GM21825 (cell line): ENCODE measurements around the gene CARD14.
"Not testable (repeated sequence)": the region's sequence is repeated elsewhere in the genome, so short reads cannot be mapped to it uniquely, and the experiment has no call there.

Experiments
- ATAC-seq: cut with Tn5 transposase; IDR thresholded peaks from one replicate; pipeline ENCODE4 v1.9.1; 2021; ENCODE audit warnings: mild to moderate bottlenecking, moderate library complexity; ENCODE audit not compliant: unreplicated experiment

CARD14 gene

DNA sequence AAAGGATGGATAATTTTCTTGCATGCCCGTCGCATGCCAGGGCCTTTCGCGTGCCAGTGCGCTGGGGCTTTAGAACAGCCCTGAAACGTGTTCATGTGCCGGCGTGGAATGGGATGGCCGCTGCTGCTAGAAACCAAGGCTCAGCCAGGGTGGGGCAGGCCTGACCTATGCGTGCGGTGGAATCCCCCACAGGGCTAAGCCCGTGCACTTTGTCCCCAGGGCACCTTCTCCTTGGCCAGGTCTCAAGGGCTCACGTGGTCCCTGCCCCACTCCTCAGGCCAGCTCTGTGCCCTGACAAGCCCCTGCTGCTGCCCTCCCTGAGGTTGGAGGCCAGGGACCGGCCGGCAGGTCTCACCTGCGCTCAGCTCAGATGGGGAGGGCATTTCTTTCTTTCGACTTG lies 77.7 kb downstream of the CARD14 start:
- no peak for ATAC-seq

DNA sequence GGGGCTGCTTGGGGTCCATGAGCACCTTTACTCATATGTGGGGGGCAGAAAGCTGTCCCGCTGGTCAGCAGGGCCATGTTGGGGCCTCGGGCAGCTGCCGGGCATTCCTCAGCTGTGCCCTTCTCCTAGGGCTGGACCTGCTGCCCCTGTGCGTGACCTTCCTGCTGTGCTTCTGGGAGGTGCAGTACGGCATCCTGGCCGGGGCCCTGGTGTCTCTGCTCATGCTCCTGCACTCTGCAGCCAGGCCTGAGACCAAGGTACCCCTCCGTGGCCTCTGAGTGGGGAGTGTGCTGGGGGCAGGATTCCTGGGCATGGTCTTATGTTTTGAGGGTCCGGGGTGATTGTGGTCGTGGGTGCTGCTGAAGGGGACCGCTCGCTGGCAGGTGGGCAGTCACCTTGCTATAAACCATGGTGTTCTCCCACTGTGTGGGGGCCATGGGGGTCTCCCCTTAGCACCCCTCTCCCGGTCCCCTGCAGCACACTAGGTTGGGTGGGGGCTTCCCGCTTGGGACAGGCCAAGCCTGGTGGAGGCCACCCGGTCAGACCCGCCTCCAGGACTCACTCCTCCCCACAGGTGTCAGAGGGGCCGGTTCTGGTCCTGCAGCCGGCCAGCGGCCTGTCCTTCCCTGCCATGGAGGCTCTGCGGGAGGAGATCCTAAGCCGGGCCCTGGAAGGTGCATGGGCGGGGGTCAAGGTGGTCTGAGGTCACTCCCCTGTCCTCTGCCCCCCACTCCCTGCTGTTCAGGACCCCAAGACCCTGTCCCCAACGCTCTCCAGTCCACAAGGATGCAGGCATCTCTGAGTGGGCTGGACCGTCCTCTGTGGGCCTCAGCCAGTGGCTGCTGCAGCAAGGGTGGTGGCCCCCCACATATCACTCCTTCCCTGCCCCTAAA lies 78.4 kb downstream of the CARD14 start:
- no peak for ATAC-seq

DNA sequence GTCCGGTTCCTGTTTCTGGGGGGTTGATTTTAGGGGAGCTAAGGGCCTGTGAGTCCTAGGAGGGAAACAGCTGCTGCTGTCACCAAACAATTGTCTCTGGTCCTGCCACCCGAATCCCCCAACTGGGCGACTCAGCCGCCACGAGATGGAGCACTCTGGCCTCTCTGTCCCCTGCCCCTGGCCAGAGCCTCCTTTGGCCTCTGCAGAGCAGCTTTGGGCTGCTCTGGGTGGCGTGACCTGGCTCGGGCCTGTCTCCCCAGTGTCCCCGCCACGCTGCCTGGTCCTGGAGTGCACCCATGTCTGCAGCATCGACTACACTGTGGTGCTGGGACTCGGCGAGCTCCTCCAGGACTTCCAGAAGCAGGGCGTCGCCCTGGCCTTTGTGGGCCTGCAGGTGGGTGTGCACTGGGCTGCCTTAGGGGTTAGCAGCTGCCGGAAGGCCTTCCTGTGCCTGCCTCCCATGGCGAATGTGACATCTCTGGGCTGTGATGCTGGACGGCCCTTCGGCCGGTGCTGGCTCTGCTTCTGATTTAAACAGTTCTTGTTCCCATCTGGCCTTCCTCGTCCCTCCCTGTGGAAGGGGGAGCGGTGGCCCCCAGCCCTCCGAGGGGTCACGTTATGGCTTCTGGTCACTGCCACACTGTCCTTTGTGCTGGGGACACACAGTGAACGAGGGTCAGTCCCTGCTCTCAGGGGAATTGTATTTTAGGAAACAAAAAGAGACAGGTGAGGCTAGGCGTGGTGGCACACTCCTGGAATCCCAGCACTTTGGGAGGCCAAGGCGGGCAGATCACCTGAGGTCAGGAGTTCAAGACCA lies 79.3 kb downstream of the CARD14 start:
- ATAC-seq = no peak

DNA sequence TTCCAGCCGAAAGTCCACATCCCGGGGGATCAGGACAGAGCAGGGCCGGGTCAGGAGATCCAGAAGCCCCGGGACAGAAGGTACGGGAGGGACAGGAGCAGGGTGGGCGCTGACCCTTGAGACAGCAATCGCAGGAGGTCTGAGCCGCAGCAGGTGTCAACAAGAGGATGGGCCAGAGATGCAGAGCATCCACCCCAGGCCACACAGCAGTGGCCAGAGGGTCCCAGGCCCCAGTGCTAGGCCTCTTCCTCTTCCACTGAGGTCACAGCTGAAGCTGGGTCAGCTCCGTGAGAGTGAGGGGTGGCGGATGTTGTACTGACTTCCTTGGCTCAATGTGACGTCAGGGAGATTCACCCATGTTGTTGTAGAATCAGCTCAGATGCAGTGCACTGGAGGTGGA lies 82.1 kb downstream of the CARD14 start:
- no peak for ATAC-seq

DNA sequence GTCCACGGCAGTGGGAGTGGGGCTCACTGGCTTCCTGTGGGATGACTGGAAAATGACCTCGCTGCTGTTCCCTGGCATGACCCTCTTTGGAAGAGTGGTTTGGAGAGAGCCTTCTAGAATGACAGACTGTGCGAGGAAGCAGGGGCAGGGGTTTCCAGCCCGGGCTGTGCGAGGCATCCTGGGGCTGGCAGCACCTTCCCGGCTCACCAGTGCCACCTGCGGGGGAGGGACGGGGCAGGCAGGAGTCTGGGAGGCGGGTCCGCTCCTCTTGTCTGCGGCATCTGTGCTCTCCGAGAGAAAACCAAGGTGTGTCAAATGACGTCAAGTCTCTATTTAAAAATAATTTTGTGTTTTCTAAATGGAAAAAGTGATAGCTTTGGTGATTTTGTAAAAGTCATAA lies 83.0 kb downstream of the CARD14 start:
- peak; percentile 48 for ATAC-seq

DNA sequence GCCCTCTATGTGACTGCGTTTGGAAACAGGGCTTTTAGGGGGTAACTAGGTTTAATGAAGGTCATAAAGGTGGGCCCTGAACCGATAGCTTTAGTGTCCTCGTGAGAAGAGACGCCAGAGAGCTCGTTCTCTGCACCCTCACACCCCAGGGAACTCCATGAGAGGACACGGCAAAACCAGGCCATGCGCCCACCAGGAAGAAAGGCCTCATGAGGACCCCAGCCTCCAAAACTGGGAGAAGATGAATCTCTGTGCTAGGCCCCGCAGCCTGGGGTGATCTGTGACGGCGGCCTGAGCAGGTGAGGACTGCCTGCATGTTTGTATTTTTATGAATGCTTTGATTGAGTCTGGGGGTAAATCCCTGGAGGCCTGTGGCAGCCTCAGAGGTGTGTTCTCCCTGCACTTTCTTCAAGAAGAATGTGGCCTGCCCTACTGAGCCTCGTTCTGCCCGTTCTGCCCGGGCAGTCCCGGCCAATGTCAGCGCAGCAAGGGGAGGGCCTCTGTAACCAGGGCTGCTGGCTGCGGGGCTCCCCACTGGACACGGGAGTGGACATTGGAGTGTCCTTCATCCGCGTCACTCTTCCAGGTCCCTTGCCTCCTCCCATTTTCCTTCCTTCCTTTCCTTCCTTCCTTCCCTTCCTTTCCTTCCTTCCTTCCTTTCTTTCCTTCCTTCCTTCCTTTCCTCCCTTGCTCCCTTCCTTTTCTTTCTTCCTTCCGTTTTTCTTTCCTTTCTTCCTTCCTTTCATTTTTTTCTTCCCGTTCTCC lies 84.0 kb downstream of the CARD14 start:
- no peak for ATAC-seq

DNA sequence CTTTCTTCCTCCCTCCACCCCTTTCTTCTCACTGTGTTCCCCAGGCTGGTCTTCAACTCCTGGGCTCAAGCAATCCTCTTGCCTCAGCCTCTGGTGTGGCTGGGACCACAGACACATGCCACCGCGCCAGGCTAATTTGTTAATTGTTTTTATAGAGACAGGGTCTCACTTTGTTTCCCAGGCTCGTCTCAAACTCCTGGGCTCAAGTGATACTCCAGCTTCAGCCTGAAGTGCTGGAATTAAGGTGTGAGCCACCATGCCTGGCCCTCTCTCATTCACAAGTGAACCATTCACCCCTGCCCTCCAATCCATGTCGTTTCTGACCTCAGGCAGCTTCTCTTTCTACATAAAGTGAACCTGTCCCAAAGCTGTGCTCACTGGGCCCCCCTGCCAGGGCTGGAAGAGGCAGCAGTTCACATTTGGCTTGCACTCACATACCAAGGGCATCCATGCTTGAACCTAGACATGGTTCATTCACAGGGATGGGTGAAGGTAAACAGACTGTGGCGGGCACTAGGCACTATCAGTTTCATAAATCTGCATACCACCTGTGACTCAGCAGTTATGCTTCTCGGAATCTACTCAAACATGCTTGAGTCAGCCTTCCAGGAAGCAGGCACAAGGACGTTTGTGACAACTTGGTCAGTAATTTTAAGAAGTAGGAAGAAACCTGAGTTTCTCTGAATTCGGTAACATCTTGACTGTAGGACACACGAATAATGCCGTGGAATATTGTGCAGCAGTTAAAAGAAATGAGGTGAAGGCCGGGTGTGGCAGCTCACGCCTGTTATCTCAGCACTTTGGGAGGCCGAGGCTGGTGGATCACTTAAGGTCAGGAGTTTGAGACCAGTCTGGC lies 84.8 kb downstream of the CARD14 start:
- peak; percentile 62 for ATAC-seq

DNA sequence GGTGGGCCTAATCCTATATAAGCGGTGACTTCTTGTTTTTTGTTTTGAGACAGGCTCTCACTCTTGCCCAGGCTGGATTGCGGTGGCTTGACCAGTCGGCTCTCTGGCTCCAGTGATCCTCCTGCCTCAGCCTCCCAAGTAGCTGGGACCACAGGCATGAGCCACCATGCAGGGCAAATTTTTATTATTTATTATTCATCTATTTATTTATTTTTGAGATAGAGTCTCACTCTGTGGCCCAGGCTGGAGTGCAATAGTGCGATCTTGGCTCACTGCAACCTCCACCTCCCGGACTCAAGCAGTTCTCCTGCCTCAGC lies 86.2 kb downstream of the CARD14 start:
- no peak for ATAC-seq

DNA sequence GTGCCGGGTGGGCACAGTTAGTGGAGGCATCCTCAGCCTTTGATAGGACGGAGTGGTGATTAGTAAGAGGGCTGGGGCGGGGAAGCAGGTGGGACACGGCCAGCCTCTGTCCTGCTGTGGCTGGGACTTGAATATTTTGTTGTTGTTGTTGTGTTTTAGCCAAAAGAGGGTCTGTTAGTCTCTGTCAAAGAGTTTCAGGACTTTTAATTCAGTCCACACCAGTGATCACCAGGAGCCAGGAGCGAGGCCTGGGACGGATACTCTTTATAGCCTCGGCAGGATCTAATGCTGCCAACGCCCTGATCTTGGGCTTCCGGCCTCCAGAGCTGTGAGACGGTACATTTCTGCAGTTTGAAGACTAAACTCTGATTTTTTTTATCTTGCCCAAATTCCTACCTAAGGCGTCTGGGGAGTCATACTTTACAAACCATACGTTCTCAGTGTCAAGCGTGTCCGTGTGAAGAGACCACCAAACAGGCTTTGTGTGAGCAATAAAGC lies 87.9 kb downstream of the CARD14 start:
- ATAC-seq = no peak

DNA sequence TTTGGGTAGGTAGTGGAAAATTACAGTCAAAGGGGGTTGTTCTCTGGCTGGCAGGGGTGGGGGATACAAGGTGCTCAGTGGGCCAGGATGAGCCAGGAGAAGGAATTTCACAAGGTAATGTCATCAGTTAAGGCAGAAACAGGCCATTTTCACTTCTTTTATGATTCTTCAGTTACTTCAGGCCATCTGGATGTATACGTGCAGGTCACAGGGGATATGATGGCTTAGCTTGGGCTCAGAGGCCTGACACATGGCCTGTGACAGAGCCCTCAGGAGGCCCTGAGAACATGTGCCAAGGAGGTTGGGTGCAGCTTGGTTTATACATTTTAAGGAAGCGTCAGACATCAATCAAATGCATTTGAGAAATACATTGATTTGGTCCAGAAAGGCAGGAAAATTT lies 88.5 kb downstream of the CARD14 start:
- not testable (repeated sequence) for ATAC-seq
